ENCODE measurements around the gene TMPRSS11A.

GRCh38 chr4:67883902-67884301 is 79.4 kb downstream of the TMPRSS11A start, which contains the start of gene TMPRSS11D:
- no peak for TF ChIP-seq CTCF (IDR thresholded peaks at IDR 0.05)
- TF ChIP-seq EP300 (IDR thresholded peaks at IDR 0.05) = no peak
- no peak for TF ChIP-seq POLR2A (IDR thresholded peaks at IDR 0.05)
